Measurements from ENCODE around the gene TIAL1. TPM values are rescaled to one million over a fixed set of nuclear protein-coding genes. Genes with fewer than 3 reads are reported as not detected.
A peak's percentile ranks its signal among the peaks of the same experiment; 100 is the strongest.

TIAL1 gene
- total and polyA plus RNA-seq, 2 of the 13 experiments (the other 11 are each of a cell fraction or from before 2014, with no cell fraction given): 31.5 to 148 TPM

DNA sequence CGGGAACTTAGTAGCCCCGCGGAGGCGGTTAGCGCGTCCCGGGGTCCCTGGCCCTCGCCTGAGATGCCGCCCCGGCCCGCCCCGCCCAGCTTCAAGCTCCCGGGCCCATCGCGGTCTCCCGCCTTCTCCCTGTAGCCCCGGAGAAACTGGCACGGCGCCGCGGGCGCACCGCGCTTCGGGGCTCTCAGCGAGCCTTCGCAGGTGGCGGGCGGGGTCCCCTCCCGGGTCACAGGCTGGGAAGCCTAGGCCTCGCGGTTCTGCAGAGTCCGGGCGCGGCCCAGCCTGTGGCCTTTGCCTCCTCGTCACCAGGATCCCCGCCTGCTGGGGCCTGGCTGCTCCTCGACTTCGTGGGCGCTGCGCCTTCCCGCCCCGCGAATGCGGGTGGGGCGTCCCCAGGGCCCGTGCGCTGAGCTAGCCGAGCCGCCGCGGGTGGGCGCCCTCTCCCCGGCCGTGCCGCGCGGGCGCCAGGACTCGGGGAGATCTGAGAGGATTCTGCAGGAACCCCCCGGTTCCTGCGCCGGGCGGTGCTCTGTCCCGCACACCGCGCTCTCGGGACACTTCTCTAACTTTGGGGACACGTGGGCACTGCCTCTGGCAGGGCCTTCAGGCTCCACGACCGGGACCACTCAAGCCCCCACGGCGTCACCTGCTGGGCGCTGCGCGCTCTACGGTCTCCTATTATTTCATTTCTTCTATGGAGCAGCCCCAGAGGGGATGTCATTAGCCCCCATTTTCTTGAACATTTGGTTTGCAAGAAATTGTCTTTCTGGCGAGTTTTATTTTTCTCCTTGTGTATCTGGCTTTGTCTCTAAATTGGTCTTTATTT, 53.6 kb downstream of the TIAL1 start (continued):
- TF ChIP-seq, protein P1, sequence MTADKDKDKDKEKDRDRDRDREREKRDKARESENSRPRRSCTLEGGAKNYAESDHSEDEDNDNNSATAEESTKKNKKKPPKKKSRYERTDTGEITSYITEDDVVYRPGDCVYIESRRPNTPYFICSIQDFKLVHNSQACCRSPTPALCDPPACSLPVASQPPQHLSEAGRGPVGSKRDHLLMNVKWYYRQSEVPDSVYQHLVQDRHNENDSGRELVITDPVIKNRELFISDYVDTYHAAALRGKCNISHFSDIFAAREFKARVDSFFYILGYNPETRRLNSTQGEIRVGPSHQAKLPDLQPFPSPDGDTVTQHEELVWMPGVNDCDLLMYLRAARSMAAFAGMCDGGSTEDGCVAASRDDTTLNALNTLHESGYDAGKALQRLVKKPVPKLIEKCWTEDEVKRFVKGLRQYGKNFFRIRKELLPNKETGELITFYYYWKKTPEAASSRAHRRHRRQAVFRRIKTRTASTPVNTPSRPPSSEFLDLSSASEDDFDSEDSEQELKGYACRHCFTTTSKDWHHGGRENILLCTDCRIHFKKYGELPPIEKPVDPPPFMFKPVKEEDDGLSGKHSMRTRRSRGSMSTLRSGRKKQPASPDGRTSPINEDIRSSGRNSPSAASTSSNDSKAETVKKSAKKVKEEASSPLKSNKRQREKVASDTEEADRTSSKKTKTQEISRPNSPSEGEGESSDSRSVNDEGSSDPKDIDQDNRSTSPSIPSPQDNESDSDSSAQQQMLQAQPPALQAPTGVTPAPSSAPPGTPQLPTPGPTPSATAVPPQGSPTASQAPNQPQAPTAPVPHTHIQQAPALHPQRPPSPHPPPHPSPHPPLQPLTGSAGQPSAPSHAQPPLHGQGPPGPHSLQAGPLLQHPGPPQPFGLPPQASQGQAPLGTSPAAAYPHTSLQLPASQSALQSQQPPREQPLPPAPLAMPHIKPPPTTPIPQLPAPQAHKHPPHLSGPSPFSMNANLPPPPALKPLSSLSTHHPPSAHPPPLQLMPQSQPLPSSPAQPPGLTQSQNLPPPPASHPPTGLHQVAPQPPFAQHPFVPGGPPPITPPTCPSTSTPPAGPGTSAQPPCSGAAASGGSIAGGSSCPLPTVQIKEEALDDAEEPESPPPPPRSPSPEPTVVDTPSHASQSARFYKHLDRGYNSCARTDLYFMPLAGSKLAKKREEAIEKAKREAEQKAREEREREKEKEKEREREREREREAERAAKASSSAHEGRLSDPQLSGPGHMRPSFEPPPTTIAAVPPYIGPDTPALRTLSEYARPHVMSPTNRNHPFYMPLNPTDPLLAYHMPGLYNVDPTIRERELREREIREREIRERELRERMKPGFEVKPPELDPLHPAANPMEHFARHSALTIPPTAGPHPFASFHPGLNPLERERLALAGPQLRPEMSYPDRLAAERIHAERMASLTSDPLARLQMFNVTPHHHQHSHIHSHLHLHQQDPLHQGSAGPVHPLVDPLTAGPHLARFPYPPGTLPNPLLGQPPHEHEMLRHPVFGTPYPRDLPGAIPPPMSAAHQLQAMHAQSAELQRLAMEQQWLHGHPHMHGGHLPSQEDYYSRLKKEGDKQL (CRISPR knock-in tag; IDR thresholded peaks at IDR 0.05; ENCODE audit: low read depth): no peak
- TF ChIP-seq FOXO1 (CRISPR knock-in tag; IDR thresholded peaks at IDR 0.05) (0 out of 2 replicates have a peak, but pooled peaks have one; percentile 11), TBX2 (CRISPR knock-in tag; IDR thresholded peaks at IDR 0.05; ENCODE audit: borderline replicate concordance) (0 out of 2 replicates have a peak, but pooled peaks have one; percentile 39), NCOA2 (CRISPR knock-in tag; IDR thresholded peaks at IDR 0.05) (peak; percentile 11; the same call in 1 of the 2 replicates), MTA3 (CRISPR knock-in tag; IDR thresholded peaks at IDR 0.05) (no peak), GATAD1 (CRISPR knock-in tag; IDR thresholded peaks at IDR 0.05) (no peak)
- TF ChIP-seq, protein P2, sequence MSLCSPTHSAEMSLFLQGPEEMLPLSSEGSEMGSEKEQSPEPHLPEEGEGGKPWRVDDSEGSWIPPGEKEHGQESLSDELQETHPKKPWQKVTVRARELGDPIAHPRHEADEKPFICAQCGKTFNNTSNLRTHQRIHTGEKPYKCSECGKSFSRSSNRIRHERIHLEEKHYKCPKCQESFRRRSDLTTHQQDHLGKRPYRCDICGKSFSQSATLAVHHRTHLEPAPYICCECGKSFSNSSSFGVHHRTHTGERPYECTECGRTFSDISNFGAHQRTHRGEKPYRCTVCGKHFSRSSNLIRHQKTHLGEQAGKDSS (CRISPR knock-in tag; IDR thresholded peaks at IDR 0.05; ENCODE audit: borderline replicate concordance, low read depth): 0 out of 2 replicates have a peak, but pooled peaks have one; percentile 41
- TF ChIP-seq, protein P3, sequence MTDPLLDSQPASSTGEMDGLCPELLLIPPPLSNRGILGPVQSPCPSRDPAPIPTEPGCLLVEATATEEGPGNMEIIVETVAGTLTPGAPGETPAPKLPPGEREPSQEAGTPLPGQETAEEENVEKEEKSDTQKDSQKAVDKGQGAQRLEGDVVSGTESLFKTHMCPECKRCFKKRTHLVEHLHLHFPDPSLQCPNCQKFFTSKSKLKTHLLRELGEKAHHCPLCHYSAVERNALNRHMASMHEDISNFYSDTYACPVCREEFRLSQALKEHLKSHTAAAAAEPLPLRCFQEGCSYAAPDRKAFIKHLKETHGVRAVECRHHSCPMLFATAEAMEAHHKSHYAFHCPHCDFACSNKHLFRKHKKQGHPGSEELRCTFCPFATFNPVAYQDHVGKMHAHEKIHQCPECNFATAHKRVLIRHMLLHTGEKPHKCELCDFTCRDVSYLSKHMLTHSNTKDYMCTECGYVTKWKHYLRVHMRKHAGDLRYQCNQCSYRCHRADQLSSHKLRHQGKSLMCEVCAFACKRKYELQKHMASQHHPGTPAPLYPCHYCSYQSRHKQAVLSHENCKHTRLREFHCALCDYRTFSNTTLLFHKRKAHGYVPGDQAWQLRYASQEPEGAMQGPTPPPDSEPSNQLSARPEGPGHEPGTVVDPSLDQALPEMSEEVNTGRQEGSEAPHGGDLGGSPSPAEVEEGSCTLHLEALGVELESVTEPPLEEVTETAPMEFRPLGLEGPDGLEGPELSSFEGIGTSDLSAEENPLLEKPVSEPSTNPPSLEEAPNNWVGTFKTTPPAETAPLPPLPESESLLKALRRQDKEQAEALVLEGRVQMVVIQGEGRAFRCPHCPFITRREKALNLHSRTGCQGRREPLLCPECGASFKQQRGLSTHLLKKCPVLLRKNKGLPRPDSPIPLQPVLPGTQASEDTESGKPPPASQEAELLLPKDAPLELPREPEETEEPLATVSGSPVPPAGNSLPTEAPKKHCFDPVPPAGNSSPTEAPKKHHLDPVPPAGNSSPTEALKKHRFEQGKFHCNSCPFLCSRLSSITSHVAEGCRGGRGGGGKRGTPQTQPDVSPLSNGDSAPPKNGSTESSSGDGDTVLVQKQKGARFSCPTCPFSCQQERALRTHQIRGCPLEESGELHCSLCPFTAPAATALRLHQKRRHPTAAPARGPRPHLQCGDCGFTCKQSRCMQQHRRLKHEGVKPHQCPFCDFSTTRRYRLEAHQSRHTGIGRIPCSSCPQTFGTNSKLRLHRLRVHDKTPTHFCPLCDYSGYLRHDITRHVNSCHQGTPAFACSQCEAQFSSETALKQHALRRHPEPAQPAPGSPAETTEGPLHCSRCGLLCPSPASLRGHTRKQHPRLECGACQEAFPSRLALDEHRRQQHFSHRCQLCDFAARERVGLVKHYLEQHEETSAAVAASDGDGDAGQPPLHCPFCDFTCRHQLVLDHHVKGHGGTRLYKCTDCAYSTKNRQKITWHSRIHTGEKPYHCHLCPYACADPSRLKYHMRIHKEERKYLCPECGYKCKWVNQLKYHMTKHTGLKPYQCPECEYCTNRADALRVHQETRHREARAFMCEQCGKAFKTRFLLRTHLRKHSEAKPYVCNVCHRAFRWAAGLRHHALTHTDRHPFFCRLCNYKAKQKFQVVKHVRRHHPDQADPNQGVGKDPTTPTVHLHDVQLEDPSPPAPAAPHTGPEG (CRISPR knock-in tag; IDR thresholded peaks at IDR 0.05): peak; percentile 38; the same call in 1 of the 2 replicates
- TF ChIP-seq, protein P4, sequence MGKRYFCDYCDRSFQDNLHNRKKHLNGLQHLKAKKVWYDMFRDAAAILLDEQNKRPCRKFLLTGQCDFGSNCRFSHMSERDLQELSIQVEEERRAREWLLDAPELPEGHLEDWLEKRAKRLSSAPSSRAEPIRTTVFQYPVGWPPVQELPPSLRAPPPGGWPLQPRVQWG (CRISPR knock-in tag; IDR thresholded peaks at IDR 0.05; ENCODE audit: borderline replicate concordance, low read depth): no peak
- TF ChIP-seq, protein P5, sequence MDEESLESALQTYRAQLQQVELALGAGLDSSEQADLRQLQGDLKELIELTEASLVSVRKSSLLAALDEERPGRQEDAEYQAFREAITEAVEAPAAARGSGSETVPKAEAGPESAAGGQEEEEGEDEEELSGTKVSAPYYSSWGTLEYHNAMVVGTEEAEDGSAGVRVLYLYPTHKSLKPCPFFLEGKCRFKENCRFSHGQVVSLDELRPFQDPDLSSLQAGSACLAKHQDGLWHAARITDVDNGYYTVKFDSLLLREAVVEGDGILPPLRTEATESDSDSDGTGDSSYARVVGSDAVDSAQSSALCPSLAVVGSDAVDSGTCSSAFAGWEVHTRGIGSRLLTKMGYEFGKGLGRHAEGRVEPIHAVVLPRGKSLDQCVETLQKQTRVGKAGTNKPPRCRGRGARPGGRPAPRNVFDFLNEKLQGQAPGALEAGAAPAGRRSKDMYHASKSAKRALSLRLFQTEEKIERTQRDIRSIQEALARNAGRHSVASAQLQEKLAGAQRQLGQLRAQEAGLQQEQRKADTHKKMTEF (CRISPR knock-in tag; IDR thresholded peaks at IDR 0.05): peak; percentile 39; the same call in 1 of the 2 replicates

Data from HepG2 (cell line).